LNCAP (cell line): ENCODE results near the gene HBE1.
"Not testable (repeated sequence)": the region's sequence is repeated elsewhere in the genome, so short reads cannot be mapped to it uniquely, and the experiment has no call there.

Experiments used
- TF ChIP-seq, protein P1 (sequence below): fragments of 450-650 bp; IDR thresholded peaks from 2 replicates; pipeline ENCODE4 v1.5.1; 2017; ENCODE audit warnings: mild to moderate bottlenecking

Gene HBE1

DNA sequence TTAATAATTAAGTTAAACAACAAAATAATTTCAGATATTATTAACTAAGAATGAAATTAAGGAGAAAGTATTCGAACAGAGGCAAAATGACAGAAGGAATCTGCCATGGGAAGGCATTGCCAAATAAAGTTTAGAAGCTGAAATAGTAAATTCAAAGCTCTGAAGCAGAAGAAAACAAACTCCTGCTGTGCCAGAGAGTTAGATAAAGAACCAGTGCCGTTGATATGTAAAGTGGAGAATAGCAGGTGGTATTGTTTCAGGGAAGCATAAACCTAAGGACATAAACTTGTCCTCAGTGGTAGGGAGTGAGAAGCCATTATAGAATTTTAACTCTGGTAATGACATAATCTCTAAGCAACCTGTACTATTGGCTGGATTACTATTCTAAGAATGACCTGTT lies 12.4 kb downstream of the HBE1 start:
- TF ChIP-seq, protein P1, sequence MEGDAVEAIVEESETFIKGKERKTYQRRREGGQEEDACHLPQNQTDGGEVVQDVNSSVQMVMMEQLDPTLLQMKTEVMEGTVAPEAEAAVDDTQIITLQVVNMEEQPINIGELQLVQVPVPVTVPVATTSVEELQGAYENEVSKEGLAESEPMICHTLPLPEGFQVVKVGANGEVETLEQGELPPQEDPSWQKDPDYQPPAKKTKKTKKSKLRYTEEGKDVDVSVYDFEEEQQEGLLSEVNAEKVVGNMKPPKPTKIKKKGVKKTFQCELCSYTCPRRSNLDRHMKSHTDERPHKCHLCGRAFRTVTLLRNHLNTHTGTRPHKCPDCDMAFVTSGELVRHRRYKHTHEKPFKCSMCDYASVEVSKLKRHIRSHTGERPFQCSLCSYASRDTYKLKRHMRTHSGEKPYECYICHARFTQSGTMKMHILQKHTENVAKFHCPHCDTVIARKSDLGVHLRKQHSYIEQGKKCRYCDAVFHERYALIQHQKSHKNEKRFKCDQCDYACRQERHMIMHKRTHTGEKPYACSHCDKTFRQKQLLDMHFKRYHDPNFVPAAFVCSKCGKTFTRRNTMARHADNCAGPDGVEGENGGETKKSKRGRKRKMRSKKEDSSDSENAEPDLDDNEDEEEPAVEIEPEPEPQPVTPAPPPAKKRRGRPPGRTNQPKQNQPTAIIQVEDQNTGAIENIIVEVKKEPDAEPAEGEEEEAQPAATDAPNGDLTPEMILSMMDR, result no peak

DNA sequence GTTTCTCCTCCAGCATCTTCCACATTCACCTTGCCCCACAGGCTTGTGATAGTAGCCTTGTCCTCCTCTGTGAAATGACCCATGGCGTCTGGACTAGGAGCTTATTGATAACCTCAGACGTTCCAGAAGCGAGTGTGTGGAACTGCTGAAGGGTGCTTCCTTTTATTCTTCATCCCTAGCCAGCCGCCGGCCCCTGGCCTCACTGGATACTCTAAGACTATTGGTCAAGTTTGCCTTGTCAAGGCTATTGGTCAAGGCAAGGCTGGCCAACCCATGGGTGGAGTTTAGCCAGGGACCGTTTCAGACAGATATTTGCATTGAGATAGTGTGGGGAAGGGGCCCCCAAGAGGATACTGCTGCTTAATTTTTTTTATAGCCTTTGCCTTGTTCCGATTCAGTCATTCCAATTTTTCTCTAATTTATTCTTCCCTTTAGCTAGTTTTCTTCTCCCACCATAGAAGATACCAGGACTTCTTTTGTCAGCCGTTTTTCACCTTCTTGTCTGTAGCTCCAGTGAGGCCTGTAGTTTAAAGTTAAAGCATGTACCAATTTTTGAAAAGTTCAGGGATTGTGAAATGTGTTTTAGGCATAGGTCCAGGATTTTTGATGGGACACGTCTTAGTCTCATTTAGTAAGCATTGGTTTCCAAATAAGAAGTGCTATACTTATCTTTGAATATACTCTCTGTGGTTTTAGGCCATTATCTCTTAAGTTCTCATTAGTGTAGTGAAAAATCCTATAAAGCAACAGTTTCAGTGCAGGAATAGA lies 14.9 kb downstream of the HBE1 start, which contains the start of gene HBG2:
Gene HBG2 (minus strand): TSS at position 136 of the 768 bp plus-strand sequence. CDS start 53 bp downstream, at position 83.
- TF ChIP-seq, protein P1, result not testable (repeated sequence)

DNA sequence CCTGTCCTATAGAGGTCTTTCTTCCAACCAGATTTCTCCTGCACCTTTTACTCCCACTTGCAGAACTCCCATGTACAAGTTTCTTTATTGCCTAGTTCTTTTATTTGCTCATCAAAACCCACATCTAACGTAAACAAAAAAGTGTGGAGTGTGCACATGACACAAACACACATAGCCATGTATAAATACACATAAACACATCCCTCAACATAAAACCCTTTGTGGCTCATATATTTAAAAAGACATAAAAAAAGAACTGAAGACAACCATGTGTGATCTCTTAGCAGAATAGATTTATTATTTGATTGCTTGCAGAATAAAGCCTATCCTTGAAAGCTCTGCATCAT lies 16.9 kb downstream of the HBE1 start:
- TF ChIP-seq, protein P1, result no peak

DNA sequence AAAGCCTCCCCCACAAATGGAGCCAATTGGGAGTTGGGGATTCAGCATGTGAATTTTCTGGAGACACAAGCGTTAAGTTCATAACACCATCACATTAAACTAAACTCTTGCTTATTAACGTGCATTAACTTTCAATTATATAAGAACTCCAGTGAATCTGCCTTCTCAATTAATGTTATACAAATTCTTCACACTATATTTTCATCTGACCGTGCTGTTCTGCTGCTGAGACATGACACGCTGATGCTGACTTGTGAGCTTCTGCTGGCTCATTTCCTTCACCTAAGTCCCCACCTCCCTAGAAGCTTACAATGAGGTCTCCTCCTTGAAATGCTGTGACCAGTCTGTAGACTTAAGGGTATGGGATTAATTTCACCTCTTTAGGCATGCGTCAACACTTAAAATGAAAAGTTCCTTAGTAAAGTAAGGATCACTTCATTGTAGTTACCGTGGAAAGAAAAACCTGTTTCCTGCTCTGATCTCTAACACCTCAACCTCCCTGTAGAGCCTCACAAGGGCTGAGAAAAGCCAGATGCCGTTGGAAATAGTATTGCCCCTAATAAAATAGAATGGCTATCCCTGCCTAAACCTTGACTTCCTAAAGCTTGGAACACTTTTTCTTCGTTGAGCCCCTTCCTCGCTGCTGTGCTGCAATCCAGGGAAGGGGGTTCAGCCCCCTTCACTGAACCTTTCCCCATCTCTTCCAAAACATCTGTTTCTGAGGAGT lies 17.4 kb downstream of the HBE1 start:
- TF ChIP-seq, protein P1, result no peak

DNA sequence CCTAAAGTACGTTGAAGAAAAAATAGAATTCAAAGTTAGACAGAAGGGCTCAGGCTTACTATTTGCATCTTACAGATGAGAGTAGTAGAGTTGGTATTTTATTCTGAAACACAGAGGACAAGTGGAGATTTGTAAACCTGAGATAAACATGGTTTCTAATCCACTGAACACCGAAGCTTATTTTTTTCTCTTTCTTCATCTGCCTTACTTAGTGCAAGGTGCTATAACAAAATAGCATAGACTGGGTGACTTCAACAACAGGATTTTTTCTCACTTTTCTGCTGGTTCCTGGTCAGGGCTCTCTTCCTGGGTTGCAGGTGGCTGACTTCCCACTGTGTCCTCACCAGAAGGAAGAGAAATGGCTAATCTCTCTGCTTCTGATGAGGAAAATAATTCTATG lies 18.0 kb downstream of the HBE1 start:
- TF ChIP-seq, protein P1, result no peak

DNA sequence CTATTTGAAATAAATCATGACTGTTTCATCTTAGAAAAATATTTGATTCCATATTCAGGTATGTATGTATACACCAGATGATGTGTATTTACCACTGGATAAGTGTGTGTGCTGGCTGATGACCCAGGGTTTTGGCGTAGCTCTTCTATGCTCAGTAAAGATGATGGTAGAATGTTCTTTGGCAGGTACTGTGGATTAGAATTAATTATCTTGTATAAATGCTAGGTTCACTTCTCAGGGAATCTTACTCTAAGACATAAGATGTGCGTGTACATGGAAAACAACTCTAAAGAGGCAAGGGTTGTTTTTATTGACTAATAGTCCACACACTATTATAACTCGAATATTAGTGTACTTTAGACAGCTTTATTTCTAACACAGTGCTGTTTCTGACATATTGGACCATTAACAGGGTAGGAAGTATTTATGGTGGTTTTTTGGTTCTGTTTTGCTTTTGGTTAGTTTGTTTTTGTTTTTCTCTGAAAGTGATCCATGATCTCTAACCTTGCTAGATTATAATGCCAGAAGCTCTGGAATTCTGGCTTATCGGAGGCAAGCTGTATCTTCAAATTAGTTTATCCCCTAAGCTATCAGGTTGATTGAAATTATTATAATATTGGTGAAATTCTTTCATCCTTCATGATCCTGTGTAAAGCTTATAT lies 19.1 kb downstream of the HBE1 start:
- TF ChIP-seq, protein P1, result no peak

DNA sequence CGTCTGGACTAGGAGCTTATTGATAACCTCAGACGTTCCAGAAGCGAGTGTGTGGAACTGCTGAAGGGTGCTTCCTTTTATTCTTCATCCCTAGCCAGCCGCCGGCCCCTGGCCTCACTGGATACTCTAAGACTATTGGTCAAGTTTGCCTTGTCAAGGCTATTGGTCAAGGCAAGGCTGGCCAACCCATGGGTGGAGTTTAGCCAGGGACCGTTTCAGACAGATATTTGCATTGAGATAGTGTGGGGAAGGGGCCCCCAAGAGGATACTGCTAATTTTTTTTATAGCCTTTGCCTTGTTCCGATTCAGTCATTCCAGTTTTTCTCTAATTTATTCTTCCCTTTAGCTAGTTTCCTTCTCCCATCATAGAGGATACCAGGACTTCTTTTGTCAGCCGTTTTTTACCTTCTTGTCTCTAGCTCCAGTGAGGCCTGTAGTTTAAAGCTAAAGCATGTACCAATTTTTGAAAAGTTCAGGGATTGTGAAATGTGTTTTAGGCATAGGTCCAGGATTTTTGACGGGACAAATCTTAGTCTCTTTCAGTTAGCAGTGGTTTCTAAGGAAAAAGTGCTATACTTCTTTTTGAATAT lies 19.8 kb downstream of the HBE1 start, which contains the start of gene HBG1:
Gene HBG1 (minus strand): TSS at position 51 of the 590 bp plus-strand sequence. CDS start 53 bp downstream, outside the sequence.
- TF ChIP-seq, protein P1, result not testable (repeated sequence)
